ENCODE data around the gene ABCC4. TPM values are rescaled to one million over a fixed set of nuclear protein-coding genes. Genes with fewer than 3 reads are reported as not detected.
A peak's percentile ranks its signal among the peaks of the same experiment; 100 is the strongest.

The ABCC4 gene
- total RNA-seq, 1 donor from 2014 or later = 20.9 TPM

- no peak for DNase-seq
- Mint-ChIP-seq H3K4me1 (no peaks in the 10 kb centered on the region), H3K4me3 (no peak overlapping the region), H3K36me3 (ENCODE audit: low read depth) (peaks cover 6% of the 10 kb centered on the region), H3K9me3 (no peaks in the 10 kb centered on the region), H3K27ac (no peak overlapping the region), H3K27me3 (no peaks in the 10 kb centered on the region)
- intact Hi-C loops (cut with micrococcal nuclease) = no loop called here
Measured at GRCh38 chr13:95260031-95260525, 41.2 kb downstream of the ABCC4 start.

GRCh38 chr13:95258619-95259194, 42.5 kb downstream of the ABCC4 start:
- peaks cover 2% of the 10 kb centered on the region for H3K36me3 Mint-ChIP-seq (ENCODE audit: low read depth)
- no peaks in the 10 kb centered on the region for H3K27me3 Mint-ChIP-seq
- H3K4me3 Mint-ChIP-seq = no peak overlapping the region
- DNase-seq = no peak
- H3K27ac Mint-ChIP-seq = no peak overlapping the region
- H3K9me3 Mint-ChIP-seq = no peaks in the 10 kb centered on the region
- intact Hi-C loops (cut with micrococcal nuclease) = no loop called here
- peaks cover 2% of the 10 kb centered on the region for H3K4me1 Mint-ChIP-seq

GRCh38 chr13:95258098-95258497, 43.2 kb downstream of the ABCC4 start:
- Mint-ChIP-seq H3K36me3 (ENCODE audit: low read depth) (peaks cover 2% of the 10 kb centered on the region), H3K27me3 (no peaks in the 10 kb centered on the region), H3K4me3 (no peak overlapping the region), H3K4me1 (peaks cover 2% of the 10 kb centered on the region), H3K9me3 (no peaks in the 10 kb centered on the region), H3K27ac (no peak overlapping the region)
- DNase-seq = no peak
- intact Hi-C loops (cut with micrococcal nuclease) = no loop called here

- Mint-ChIP-seq H3K27ac (no peak overlapping the region), H3K36me3 (ENCODE audit: low read depth) (no peaks in the 10 kb centered on the region), H3K9me3 (no peaks in the 10 kb centered on the region), H3K4me1 (peaks cover 10% of the 10 kb centered on the region), H3K27me3 (no peaks in the 10 kb centered on the region), H3K4me3 (no peak overlapping the region)
- intact Hi-C loops (cut with micrococcal nuclease) = no loop called here
- DNase-seq = no peak
Measured at GRCh38 chr13:95256091-95256490, 45.2 kb downstream of the ABCC4 start.

- Mint-ChIP-seq H3K4me3 (no peak overlapping the region), H3K4me1 (peaks cover 11% of the 10 kb centered on the region), H3K9me3 (no peaks in the 10 kb centered on the region), H3K27me3 (no peaks in the 10 kb centered on the region), H3K36me3 (ENCODE audit: low read depth) (no peaks in the 10 kb centered on the region), H3K27ac (no peak overlapping the region)
- intact Hi-C loops (cut with micrococcal nuclease) = no loop called here
- DNase-seq = no peak
Measured at GRCh38 chr13:95255072-95255732, 46.0 kb downstream of the ABCC4 start.

- H3K27ac Mint-ChIP-seq = no peak overlapping the region
- H3K4me1 Mint-ChIP-seq = peaks cover 11% of the 10 kb centered on the region
- DNase-seq = no peak
- H3K9me3 Mint-ChIP-seq = no peaks in the 10 kb centered on the region
- no peaks in the 10 kb centered on the region for H3K27me3 Mint-ChIP-seq
- H3K4me3 Mint-ChIP-seq = no peak overlapping the region
- H3K36me3 Mint-ChIP-seq (ENCODE audit: low read depth) = no peaks in the 10 kb centered on the region
- intact Hi-C loops (cut with micrococcal nuclease) = no loop called here
Measured at GRCh38 chr13:95254339-95254738, 46.9 kb downstream of the ABCC4 start.

- Mint-ChIP-seq H3K27me3 (no peaks in the 10 kb centered on the region), H3K9me3 (no peaks in the 10 kb centered on the region), H3K4me3 (no peak overlapping the region), H3K4me1 (peaks cover 11% of the 10 kb centered on the region), H3K36me3 (ENCODE audit: low read depth) (no peaks in the 10 kb centered on the region), H3K27ac (no peak overlapping the region)
- no peak for DNase-seq
- intact Hi-C loops (cut with micrococcal nuclease) = no loop called here
Measured at GRCh38 chr13:95253033-95253432, 48.2 kb downstream of the ABCC4 start.

- no peak for DNase-seq
- no peak overlapping the region for H3K4me3 Mint-ChIP-seq
- no peaks in the 10 kb centered on the region for H3K9me3 Mint-ChIP-seq
- H3K27ac Mint-ChIP-seq = no peak overlapping the region
- H3K27me3 Mint-ChIP-seq = no peaks in the 10 kb centered on the region
- intact Hi-C loops (cut with micrococcal nuclease) = no loop called here
- H3K36me3 Mint-ChIP-seq (ENCODE audit: low read depth) = peaks cover 3% of the 10 kb centered on the region
- peaks cover 11% of the 10 kb centered on the region for H3K4me1 Mint-ChIP-seq
Measured at GRCh38 chr13:95251641-95252040, 49.6 kb downstream of the ABCC4 start.

- Mint-ChIP-seq H3K27me3 (no peaks in the 10 kb centered on the region), H3K27ac (no peak overlapping the region), H3K4me1 (peaks cover 11% of the 10 kb centered on the region), H3K4me3 (no peak overlapping the region), H3K36me3 (ENCODE audit: low read depth) (peaks cover 6% of the 10 kb centered on the region), H3K9me3 (no peaks in the 10 kb centered on the region)
- no peak for DNase-seq
- intact Hi-C loops (cut with micrococcal nuclease) = no loop called here
Measured at GRCh38 chr13:95250961-95251360, 50.3 kb downstream of the ABCC4 start.

GRCh38 chr13:95248953-95249352, 52.3 kb downstream of the ABCC4 start:
- H3K4me1 Mint-ChIP-seq = peaks cover 13% of the 10 kb centered on the region

GRCh38 chr13:95247852-95248251, 53.4 kb downstream of the ABCC4 start:
- peaks cover 8% of the 10 kb centered on the region for H3K36me3 Mint-ChIP-seq (ENCODE audit: low read depth)

More at GRCh38 chr13:95248953-95249352, 52.3 kb downstream of the ABCC4 start:
- DNase-seq = no peak
- no peaks in the 10 kb centered on the region for H3K27me3 Mint-ChIP-seq
- H3K9me3 Mint-ChIP-seq = no peaks in the 10 kb centered on the region
- peaks cover 8% of the 10 kb centered on the region for H3K36me3 Mint-ChIP-seq (ENCODE audit: low read depth)
- H3K27ac Mint-ChIP-seq = no peak overlapping the region
- H3K4me3 Mint-ChIP-seq = no peak overlapping the region
- intact Hi-C loops (cut with micrococcal nuclease) = no loop called here

GRCh38 chr13:95247171-95247570, 54.1 kb downstream of the ABCC4 start:
- peaks cover 10% of the 10 kb centered on the region for H3K4me1 Mint-ChIP-seq
- H3K9me3 Mint-ChIP-seq = no peaks in the 10 kb centered on the region
- no peaks in the 10 kb centered on the region for H3K27me3 Mint-ChIP-seq
- no peak overlapping the region for H3K4me3 Mint-ChIP-seq
- DNase-seq = no peak
- intact Hi-C loops (cut with micrococcal nuclease) = no loop called here
- peaks cover 8% of the 10 kb centered on the region for H3K36me3 Mint-ChIP-seq (ENCODE audit: low read depth)
- peak overlapping the region; percentile 1 for H3K27ac Mint-ChIP-seq

More at GRCh38 chr13:95247852-95248251, 53.4 kb downstream of the ABCC4 start:
- Mint-ChIP-seq H3K4me3 (no peak overlapping the region), H3K4me1 (peaks cover 10% of the 10 kb centered on the region), H3K27me3 (no peaks in the 10 kb centered on the region), H3K9me3 (no peaks in the 10 kb centered on the region), H3K27ac (no peak overlapping the region)
- intact Hi-C loops (cut with micrococcal nuclease) = no loop called here
- DNase-seq = no peak

GRCh38 chr13:95246292-95247082, 54.8 kb downstream of the ABCC4 start:
- no peaks in the 10 kb centered on the region for H3K9me3 Mint-ChIP-seq
- peaks cover 8% of the 10 kb centered on the region for H3K36me3 Mint-ChIP-seq (ENCODE audit: low read depth)
- intact Hi-C loops (cut with micrococcal nuclease) = no loop called here
- H3K27ac Mint-ChIP-seq = no peak overlapping the region
- H3K4me1 Mint-ChIP-seq = peaks cover 6% of the 10 kb centered on the region
- no peak for DNase-seq
- no peaks in the 10 kb centered on the region for H3K27me3 Mint-ChIP-seq
- H3K4me3 Mint-ChIP-seq = no peak overlapping the region

- Mint-ChIP-seq H3K9me3 (no peaks in the 10 kb centered on the region), H3K27ac (no peak overlapping the region), H3K4me3 (no peak overlapping the region), H3K27me3 (no peaks in the 10 kb centered on the region), H3K4me1 (peaks cover 4% of the 10 kb centered on the region), H3K36me3 (ENCODE audit: low read depth) (peaks cover 8% of the 10 kb centered on the region)
- intact Hi-C loops (cut with micrococcal nuclease) = no loop called here
- no peak for DNase-seq
Measured at GRCh38 chr13:95245071-95245470, 56.2 kb downstream of the ABCC4 start.

Measured in activated CD4-positive, alpha-beta T cell treated with anti-CD3 and anti-CD28 coated beads, Interleukin-2, amount 10 ng/mL, durations not matched to agents 24 days and 14 days (primary cell).